Effector memory CD4-positive, alpha-beta T cell (primary cell): ENCODE results near the gene MXD4.
"Not testable (repeated sequence)": the region's sequence is repeated elsewhere in the genome, so short reads cannot be mapped to it uniquely, and the experiment has no call there.

Experiments used
- DNase-seq, 3 donors: peaks; one replicate each; pipeline ENCODE4 v3.0.0-alpha.2; 2020
- H3K27ac ChIP-seq: 2 replicates; pipeline ENCODE4 v1.7.0; 2013; ENCODE audit warnings: mild to moderate bottlenecking, low read length, moderate library complexity; ENCODE audit not compliant: insufficient read depth, poor library complexity, severe bottlenecking
- H3K27me3 ChIP-seq: replicated peaks from 2 replicates; pipeline ENCODE4 v1.7.0; 2013; ENCODE audit warnings: mild to moderate bottlenecking, low read length; ENCODE audit not compliant: insufficient read depth, control insufficient read depth, poor library complexity, severe bottlenecking
- H3K36me3 ChIP-seq: 2 replicates; pipeline ENCODE4 v1.7.0; 2013; ENCODE audit warnings: mild to moderate bottlenecking, low read length, moderate library complexity; ENCODE audit not compliant: control insufficient read depth, insufficient read depth
- H3K4me1 ChIP-seq: 2 replicates; pipeline ENCODE4 v1.7.0; 2013; ENCODE audit warnings: low read length, mild to moderate bottlenecking; ENCODE audit not compliant: control insufficient read depth, insufficient read depth, poor library complexity, severe bottlenecking
- H3K4me3 ChIP-seq: 2 replicates; pipeline ENCODE4 v1.7.0; 2013; ENCODE audit warnings: low read length, low read depth, mild to moderate bottlenecking; ENCODE audit not compliant: insufficient read depth, poor library complexity, severe bottlenecking
- H3K9me3 ChIP-seq: 2 replicates; pipeline ENCODE4 v1.7.0; 2013; ENCODE audit warnings: mild to moderate bottlenecking, low read length, moderate library complexity; ENCODE audit not compliant: control insufficient read depth

MXD4 gene

GRCh38 chr4:2218436-2218835, 43.5 kb downstream of the MXD4 start:
- no peak for DNase-seq
- no peaks in the 10 kb centered on the region for H3K9me3 ChIP-seq

DNA sequence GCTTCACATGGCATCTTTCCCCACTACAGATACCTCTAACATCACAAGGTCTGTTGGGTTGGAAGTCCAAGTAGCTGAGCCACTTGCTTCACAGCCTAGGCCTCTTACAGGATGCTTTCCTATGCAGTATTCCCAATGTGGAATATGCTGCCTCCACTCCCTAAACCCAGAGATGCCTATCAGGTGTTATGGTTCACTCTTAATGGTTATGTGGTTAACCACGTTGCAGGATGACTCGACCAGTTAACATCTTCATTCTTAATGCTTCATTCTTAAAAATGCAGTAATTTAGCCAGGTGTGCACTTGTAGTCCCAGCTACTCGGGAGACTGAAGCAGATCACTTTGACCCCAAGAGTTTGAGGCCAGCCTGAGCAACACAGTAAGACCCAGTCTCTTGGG, 44.2 kb downstream of the MXD4 start:
- Histone ChIP-seq H3K4me1 (peaks cover 5% of the 10 kb centered on the region), H3K4me3 (no peak overlapping the region), H3K36me3 (peaks cover 5% of the 10 kb centered on the region), H3K27ac (no peak overlapping the region), H3K9me3 (no peaks in the 10 kb centered on the region), H3K27me3 (no peaks in the 10 kb centered on the region)
- DNase-seq = no peak

More at GRCh38 chr4:2218436-2218835, 43.5 kb downstream of the MXD4 start:
- Histone ChIP-seq H3K27ac (no peak overlapping the region), H3K4me1 (peaks cover 5% of the 10 kb centered on the region), H3K4me3 (no peak overlapping the region), H3K36me3 (peaks cover 5% of the 10 kb centered on the region), H3K27me3 (no peaks in the 10 kb centered on the region)

- DNase-seq = no peak
- H3K27ac ChIP-seq = no peak overlapping the region
- no peaks in the 10 kb centered on the region for H3K4me1 ChIP-seq
- H3K27me3 ChIP-seq = no peaks in the 10 kb centered on the region
- no peaks in the 10 kb centered on the region for H3K36me3 ChIP-seq
- no peak overlapping the region for H3K4me3 ChIP-seq
- H3K9me3 ChIP-seq = no peaks in the 10 kb centered on the region
Observed at GRCh38 chr4:2212831-2213230, 49.1 kb downstream of the MXD4 start.

DNA sequence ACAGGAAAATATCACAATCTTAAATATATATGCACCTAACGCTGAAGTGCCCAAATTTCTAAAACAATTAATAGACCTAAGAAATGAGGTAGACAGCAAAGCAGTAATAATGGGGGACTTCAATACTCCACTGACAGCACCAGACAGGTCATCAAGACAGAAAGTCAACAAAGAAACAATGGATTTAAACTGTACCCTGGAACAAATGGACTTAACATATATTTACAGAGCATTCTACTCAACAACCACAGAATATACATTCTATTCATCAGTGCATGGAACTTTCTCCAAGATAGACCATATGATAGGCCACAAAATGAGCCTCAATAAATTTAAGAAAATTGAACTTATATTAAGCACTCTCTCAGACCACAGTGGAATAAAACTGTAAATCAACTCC, 59.1 kb downstream of the MXD4 start:
- not testable (repeated sequence) for H3K27me3 ChIP-seq, H3K4me3 ChIP-seq

More for the DNA sequence above, 59.1 kb downstream of the MXD4 start:
- DNase-seq, H3K36me3 ChIP-seq, H3K9me3 ChIP-seq, H3K27ac ChIP-seq, H3K4me1 ChIP-seq: not testable (repeated sequence)
